Loucy (cell line): ENCODE results near the gene CYP2W1.

Source experiments
- H2AFZ ChIP-seq: fragments of 200-600 bp; sonication (generic); 2 replicates; pipeline ENCODE4 v1.6.0; 2016; ENCODE audit warnings: antibody characterized with exemption, mild to moderate bottlenecking, low read length, moderate library complexity
- H3F3A ChIP-seq: fragments of 200-600 bp; 2 replicates; pipeline ENCODE4 v1.6.0; 2016; ENCODE audit warnings: antibody characterized with exemption, low read depth, mild to moderate bottlenecking
- H3K27me3 ChIP-seq: fragments of 200-600 bp; sonication (generic); 2 replicates; pipeline ENCODE4 v1.6.1; 2014; ENCODE audit warnings: low read length, mild to moderate bottlenecking; ENCODE audit not compliant: insufficient read depth, poor library complexity, severe bottlenecking
- H3K36me3 ChIP-seq: fragments of 200-600 bp; sonication (generic); 2 replicates; pipeline ENCODE4 v1.6.1; 2016; ENCODE audit warnings: low read length; ENCODE audit not compliant: insufficient read depth
- H3K4me1 ChIP-seq: fragments of 200-600 bp; sonication (generic); 2 replicates; pipeline ENCODE4 v1.5.1; 2014; ENCODE audit warnings: low read length, mild to moderate bottlenecking; ENCODE audit not compliant: insufficient read depth, poor library complexity, severe bottlenecking
- H3K4me2 ChIP-seq: fragments of 200-600 bp; sonication (generic); 2 replicates; pipeline ENCODE4 v1.6.0; 2014; ENCODE audit warnings: antibody characterized with exemption, low read length, low read depth, mild to moderate bottlenecking; ENCODE audit not compliant: poor library complexity, severe bottlenecking
- H3K4me3 ChIP-seq: fragments of 200-600 bp; sonication (generic); 2 replicates; pipeline ENCODE4 v1.5.1; 2014; ENCODE audit warnings: low read length, mild to moderate bottlenecking, mixed read lengths; ENCODE audit not compliant: poor library complexity, severe bottlenecking
- H3K79me2 ChIP-seq: fragments of 200-600 bp; sonication (generic); 2 replicates; pipeline ENCODE4 v1.6.1; 2014; ENCODE audit warnings: low read length; ENCODE audit not compliant: insufficient read depth
- H3K9ac ChIP-seq: fragments of 200-600 bp; sonication (generic); 2 replicates; pipeline ENCODE4 v1.6.0; 2014; ENCODE audit warnings: mild to moderate bottlenecking, low read depth, low read length, moderate library complexity; ENCODE audit not compliant: poor library complexity, severe bottlenecking
- H3K9me2 ChIP-seq: fragments of 200-600 bp; sonication (generic); replicated peaks from 2 replicates; pipeline ENCODE4 v1.6.1; 2016; ENCODE audit warnings: low read depth, low read length, mixed read lengths
- H3K9me3 ChIP-seq: fragments of 200-600 bp; sonication (generic); 2 replicates; pipeline ENCODE4 v1.6.1; 2014; ENCODE audit warnings: mild to moderate bottlenecking, antibody characterized with exemption, low read length, low read depth; ENCODE audit not compliant: insufficient read depth
- H4K20me1 ChIP-seq: fragments of 200-600 bp; sonication (generic); 2 replicates; pipeline ENCODE4 v1.6.0; 2014; ENCODE audit warnings: antibody characterized with exemption, low read length, mild to moderate bottlenecking; ENCODE audit not compliant: insufficient read depth, poor library complexity, severe bottlenecking
- CTCF ChIP-seq: fragments of 200-600 bp; sonication (generic); conservative IDR thresholded peaks from 2 replicates; pipeline ENCODE4 v1.5.1; 2014; ENCODE audit warnings: mild to moderate bottlenecking, antibody characterized with exemption, low read length
- EZH2phosphoT487 ChIP-seq: fragments of 200-600 bp; IDR thresholded peaks from 2 replicates; pipeline ENCODE4 v1.6.1; 2018; ENCODE audit warnings: antibody characterized with exemption, mild to moderate bottlenecking, moderate library complexity, borderline replicate concordance

CYP2W1 gene

DNA sequence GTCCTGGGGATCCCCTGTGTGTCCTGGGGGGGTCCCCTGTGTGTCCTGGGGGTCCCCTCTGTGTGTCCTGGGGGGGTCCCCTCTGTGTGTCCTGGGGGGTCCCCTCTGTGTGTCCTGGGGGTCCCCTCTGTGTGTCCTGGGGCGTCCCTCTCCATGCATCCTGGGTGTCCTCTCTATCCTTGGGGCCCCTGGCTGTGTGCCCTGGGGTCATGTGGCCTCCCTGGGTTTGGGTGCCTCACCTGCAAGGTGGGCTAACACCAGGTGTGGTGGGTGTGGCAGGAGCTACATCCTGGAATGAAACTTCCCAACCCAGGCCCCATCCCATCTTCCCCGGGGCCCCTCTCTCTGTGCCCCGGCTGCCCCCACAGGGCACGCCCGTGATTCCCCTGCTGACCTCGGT is 4.9 kb downstream of the CYP2W1 start:
- no peaks in the 10 kb centered on the region for H3K36me3 ChIP-seq
- H3K4me3 ChIP-seq: no peak overlapping the region
- no peaks in the 10 kb centered on the region for H3F3A ChIP-seq
- H3K9me3 ChIP-seq: no peaks in the 10 kb centered on the region
- H3K9ac ChIP-seq: no peak overlapping the region
- H3K4me2 ChIP-seq: no peak overlapping the region
- no peaks in the 10 kb centered on the region for H3K79me2 ChIP-seq
- H3K9me2 ChIP-seq: no peaks in the 10 kb centered on the region
- H3K27me3 ChIP-seq: no peaks in the 10 kb centered on the region
- H4K20me1 ChIP-seq: no peaks in the 10 kb centered on the region
- H3K4me1 ChIP-seq: peaks cover 20% of the 10 kb centered on the region
- TF ChIP-seq CTCF (no peak), EZH2phosphoT487 (no peak)
- no peak overlapping the region for H2AFZ ChIP-seq

- Histone ChIP-seq H3K36me3 (no peaks in the 10 kb centered on the region), H3K4me1 (peaks cover 20% of the 10 kb centered on the region), H3F3A (no peaks in the 10 kb centered on the region), H4K20me1 (no peaks in the 10 kb centered on the region), H3K9ac (no peak overlapping the region), H3K9me3 (no peaks in the 10 kb centered on the region), H3K4me3 (no peak overlapping the region), H3K79me2 (no peaks in the 10 kb centered on the region), H3K9me2 (no peaks in the 10 kb centered on the region), H3K27me3 (no peaks in the 10 kb centered on the region), H2AFZ (no peak overlapping the region), H3K4me2 (no peak overlapping the region)
- no peak for TF ChIP-seq CTCF
- no peak for TF ChIP-seq EZH2phosphoT487
Observed at GRCh38 chr7:988426-988911, 5.5 kb downstream of the CYP2W1 start.

GRCh38 chr7:988963-989529 is 6.1 kb downstream of the CYP2W1 start:
- no peaks in the 10 kb centered on the region for H4K20me1 ChIP-seq
- TF ChIP-seq EZH2phosphoT487 (no peak), CTCF (no peak)
- H2AFZ ChIP-seq: no peak overlapping the region
- H3K27me3 ChIP-seq: no peaks in the 10 kb centered on the region
- H3K4me1 ChIP-seq: peaks cover 20% of the 10 kb centered on the region
- H3K9ac ChIP-seq: no peak overlapping the region
- H3K4me2 ChIP-seq: no peak overlapping the region
- no peaks in the 10 kb centered on the region for H3K36me3 ChIP-seq
- no peak overlapping the region for H3K4me3 ChIP-seq
- H3F3A ChIP-seq: no peaks in the 10 kb centered on the region
- H3K9me3 ChIP-seq: no peaks in the 10 kb centered on the region
- H3K9me2 ChIP-seq: no peaks in the 10 kb centered on the region
- H3K79me2 ChIP-seq: no peaks in the 10 kb centered on the region
